ENCODE results near the gene PITX2.
A peak's percentile ranks its signal among the peaks of the same experiment; 100 is the strongest.

Gene PITX2

GRCh38 chr4:110636680-110637407 lies 14.0 kb upstream of the PITX2 start (continued):
- TF ChIP-seq ZNF660 (tag by site-specific recombination; IDR thresholded peaks at IDR 0.05) (0 out of 2 replicates have a peak, but pooled peaks have one; percentile 70), ZBTB21 (tag by site-specific recombination; IDR thresholded peaks at IDR 0.05) (peak; percentile 86), ZNF658 (tag by site-specific recombination; IDR thresholded peaks at IDR 0.05) (no peak), SCRT2 (tag by site-specific recombination; IDR thresholded peaks at IDR 0.05) (no peak), KLF8 (tag by site-specific recombination; IDR thresholded peaks at IDR 0.05) (peak; percentile 39; the same call in 1 of the 2 replicates), ZEB2 (tag by site-specific recombination; IDR thresholded peaks at IDR 0.05) (peak; percentile 67; the same call in 1 of the 2 replicates), SP7 (tag by site-specific recombination; IDR thresholded peaks at IDR 0.05) (no peak), ZNF155 (tag by site-specific recombination; IDR thresholded peaks at IDR 0.05) (no peak), SP3 (tag by site-specific recombination; IDR thresholded peaks at IDR 0.05) (no peak), ZNF398 (tag by site-specific recombination; IDR thresholded peaks at IDR 0.05) (peak; percentile 88), PRDM10 (tag by site-specific recombination; IDR thresholded peaks at IDR 0.05) (peak; percentile 39; the same call in 1 of the 2 replicates), ZNF600 (tag by site-specific recombination; IDR thresholded peaks at IDR 0.05) (peak; percentile 30; the same call in 1 of the 2 replicates), ZFP41 (tag by site-specific recombination; IDR thresholded peaks at IDR 0.05; ENCODE audit: borderline replicate concordance) (no peak), ZSCAN30 (tag by site-specific recombination; IDR thresholded peaks at IDR 0.05) (peak; percentile 83), ZNF843 (tag by site-specific recombination; IDR thresholded peaks at IDR 0.05) (peak; percentile 28; the same call in 1 of the 2 replicates), OSR2 (tag by site-specific recombination; IDR thresholded peaks at IDR 0.05) (peak; percentile 64; the same call in 1 of the 2 replicates), ZNF394 (tag by site-specific recombination; IDR thresholded peaks at IDR 0.05; ENCODE audit: borderline replicate concordance) (peak; percentile 57; the same call in 1 of the 2 replicates), HIC1 (tag by site-specific recombination; IDR thresholded peaks at IDR 0.05) (no peak), ZNF596 (tag by site-specific recombination; IDR thresholded peaks at IDR 0.05) (peak; percentile 94), GLI4 (tag by site-specific recombination; IDR thresholded peaks at IDR 0.05) (no peak)
- TF ChIP-seq, protein P1, sequence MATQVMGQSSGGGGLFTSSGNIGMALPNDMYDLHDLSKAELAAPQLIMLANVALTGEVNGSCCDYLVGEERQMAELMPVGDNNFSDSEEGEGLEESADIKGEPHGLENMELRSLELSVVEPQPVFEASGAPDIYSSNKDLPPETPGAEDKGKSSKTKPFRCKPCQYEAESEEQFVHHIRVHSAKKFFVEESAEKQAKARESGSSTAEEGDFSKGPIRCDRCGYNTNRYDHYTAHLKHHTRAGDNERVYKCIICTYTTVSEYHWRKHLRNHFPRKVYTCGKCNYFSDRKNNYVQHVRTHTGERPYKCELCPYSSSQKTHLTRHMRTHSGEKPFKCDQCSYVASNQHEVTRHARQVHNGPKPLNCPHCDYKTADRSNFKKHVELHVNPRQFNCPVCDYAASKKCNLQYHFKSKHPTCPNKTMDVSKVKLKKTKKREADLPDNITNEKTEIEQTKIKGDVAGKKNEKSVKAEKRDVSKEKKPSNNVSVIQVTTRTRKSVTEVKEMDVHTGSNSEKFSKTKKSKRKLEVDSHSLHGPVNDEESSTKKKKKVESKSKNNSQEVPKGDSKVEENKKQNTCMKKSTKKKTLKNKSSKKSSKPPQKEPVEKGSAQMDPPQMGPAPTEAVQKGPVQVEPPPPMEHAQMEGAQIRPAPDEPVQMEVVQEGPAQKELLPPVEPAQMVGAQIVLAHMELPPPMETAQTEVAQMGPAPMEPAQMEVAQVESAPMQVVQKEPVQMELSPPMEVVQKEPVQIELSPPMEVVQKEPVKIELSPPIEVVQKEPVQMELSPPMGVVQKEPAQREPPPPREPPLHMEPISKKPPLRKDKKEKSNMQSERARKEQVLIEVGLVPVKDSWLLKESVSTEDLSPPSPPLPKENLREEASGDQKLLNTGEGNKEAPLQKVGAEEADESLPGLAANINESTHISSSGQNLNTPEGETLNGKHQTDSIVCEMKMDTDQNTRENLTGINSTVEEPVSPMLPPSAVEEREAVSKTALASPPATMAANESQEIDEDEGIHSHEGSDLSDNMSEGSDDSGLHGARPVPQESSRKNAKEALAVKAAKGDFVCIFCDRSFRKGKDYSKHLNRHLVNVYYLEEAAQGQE (tag by site-specific recombination; IDR thresholded peaks at IDR 0.05) = peak; percentile 41
- TF ChIP-seq, protein P2, sequence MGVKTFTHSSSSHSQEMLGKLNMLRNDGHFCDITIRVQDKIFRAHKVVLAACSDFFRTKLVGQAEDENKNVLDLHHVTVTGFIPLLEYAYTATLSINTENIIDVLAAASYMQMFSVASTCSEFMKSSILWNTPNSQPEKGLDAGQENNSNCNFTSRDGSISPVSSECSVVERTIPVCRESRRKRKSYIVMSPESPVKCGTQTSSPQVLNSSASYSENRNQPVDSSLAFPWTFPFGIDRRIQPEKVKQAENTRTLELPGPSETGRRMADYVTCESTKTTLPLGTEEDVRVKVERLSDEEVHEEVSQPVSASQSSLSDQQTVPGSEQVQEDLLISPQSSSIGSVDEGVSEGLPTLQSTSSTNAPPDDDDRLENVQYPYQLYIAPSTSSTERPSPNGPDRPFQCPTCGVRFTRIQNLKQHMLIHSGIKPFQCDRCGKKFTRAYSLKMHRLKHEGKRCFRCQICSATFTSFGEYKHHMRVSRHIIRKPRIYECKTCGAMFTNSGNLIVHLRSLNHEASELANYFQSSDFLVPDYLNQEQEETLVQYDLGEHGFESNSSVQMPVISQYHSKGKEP (tag by site-specific recombination; IDR thresholded peaks at IDR 0.05) = no peak
- TF ChIP-seq, protein P3, sequence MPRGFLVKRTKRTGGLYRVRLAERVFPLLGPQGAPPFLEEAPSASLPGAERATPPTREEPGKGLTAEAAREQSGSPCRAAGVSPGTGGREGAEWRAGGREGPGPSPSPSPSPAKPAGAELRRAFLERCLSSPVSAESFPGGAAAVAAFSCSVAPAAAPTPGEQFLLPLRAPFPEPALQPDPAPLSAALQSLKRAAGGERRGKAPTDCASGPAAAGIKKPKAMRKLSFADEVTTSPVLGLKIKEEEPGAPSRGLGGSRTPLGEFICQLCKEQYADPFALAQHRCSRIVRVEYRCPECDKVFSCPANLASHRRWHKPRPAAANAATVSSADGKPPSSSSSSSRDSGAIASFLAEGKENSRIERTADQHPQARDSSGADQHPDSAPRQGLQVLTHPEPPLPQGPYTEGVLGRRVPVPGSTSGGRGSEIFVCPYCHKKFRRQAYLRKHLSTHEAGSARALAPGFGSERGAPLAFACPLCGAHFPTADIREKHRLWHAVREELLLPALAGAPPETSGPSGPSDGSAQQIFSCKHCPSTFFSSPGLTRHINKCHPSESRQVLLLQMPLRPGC (tag by site-specific recombination; IDR thresholded peaks at IDR 0.05) = peak; percentile 87
